ENCODE measurements around the gene F10.

- TF ChIP-seq CTCF (IDR thresholded peaks at IDR 0.05) (no peak), EZH2 (IDR thresholded peaks at IDR 0.05; ENCODE audit: borderline replicate concordance, insufficient read depth, low read depth, low read length, poor library complexity, severe bottlenecking) (no peak)
These were observed 25.8 kb upstream of the F10 start for GRCh38 chr13:113096745-113097305.
